AG20443 (cell line): ENCODE data around the gene HLA-B.

Experiments used
- DNase-seq: peaks from one replicate; pipeline ENCODE4 v3.0.0; 2012; ENCODE audit warnings: low spot score, mixed read lengths

Gene HLA-B

GRCh38 chr6:31305703-31306219, 51.2 kb downstream of the HLA-B start:
- DNase-seq, result no peak

GRCh38 chr6:31304683-31305082, 52.3 kb downstream of the HLA-B start:
- no peak for DNase-seq
